Right lobe of liver (tissue), 6 donors: ENCODE results near the gene SELENOV. TPM values are rescaled to one million over a fixed set of nuclear protein-coding genes. Genes with fewer than 3 reads are reported as not detected.
A peak's percentile ranks its signal among the peaks of the same experiment; 100 is the strongest.

Experiments
- ATAC-seq, 4 donors: fragments of 200-7000 bp; cut with Tn5 transposase; one replicate each; pipeline ENCODE4 v1.9.1; 2020; ENCODE audit warnings: mild to moderate bottlenecking in 4 of 4, moderate library complexity in 4 of 4
- DNase-seq, 3 donors: peaks; one replicate each; pipeline ENCODE4 v3.0.0-alpha.2; 2020
- H3K27ac ChIP-seq, 3 donors: fragments of 200-600 bp; one replicate each; pipeline ENCODE4 v1.8.0; 2022
- H3K27me3 ChIP-seq, 2 donors: fragments of 200-600 bp; one replicate each; pipeline ENCODE4 v1.8.0; 2022
- H3K36me3 ChIP-seq, 4 donors: fragments of 200-600 bp; sonication (generic) in 1 of 4; one replicate each; pipeline versions ENCODE4 v1.5.1 to v1.8.0; 2017 to 2022; ENCODE audit warnings: control low read depth in 1 of 4
- H3K4me1 ChIP-seq, 4 donors: fragments of 200-600 bp; sonication (generic) in 1 of 4; one replicate each; pipeline versions ENCODE4 v1.5.1 to v1.8.0; 2017 to 2022; ENCODE audit warnings: control low read depth in 1 of 4
- H3K4me3 ChIP-seq, 3 donors: fragments of 200-600 bp; one replicate each; pipeline ENCODE4 v1.8.0; 2022
- H3K9me3 ChIP-seq, 4 donors: fragments of 200-600 bp; sonication (generic) in 1 of 4; one replicate each; pipeline versions ENCODE4 v1.5.1 to v1.8.0; 2017 to 2022; ENCODE audit warnings: control low read depth in 1 of 4
- POLR2A ChIP-seq: fragments of 450-650 bp; IDR thresholded peaks from one replicate; pipeline ENCODE4 v1.6.1; 2017; ENCODE audit warnings: antibody characterized with exemption, mild to moderate bottlenecking
- WGBS: methylation state at CpG from one replicate; pipeline ENCODE4 v1.1.6; 2018; ENCODE audit warnings: low coverage, low lambda C conversion rate; ENCODE audit not compliant: insufficient coverage; ENCODE audit errors: missing lambda C conversion rate; 5-methylcytosine and 5-hydroxymethylcytosine counted together
- intact Hi-C, 2 donors: fragments of 100-400 bp; cut with DNase I; formaldehyde crosslinking; loops; one replicate each; pipeline versions ENCODE4 v1.11.2 to v1.14.1; 2022
- total RNA-seq, 6 experiments: library from RNA; depleted of rRNA in 2 of 6; stranded (reverse); fragments of >200 nt in 2 of 6; fragmentation: NEBNext Ultra II Directional in 3 of 6; extraction: Animal tissue kit (Norgen Biotek cat#: 25700) in 3 of 6; gene quantifications; one replicate each; pipeline versions ENCODE4 v1.1.0 to v1.2.4, GENCODE V29; 2016 to 2023
- TF ChIP-seq, protein P1 (sequence below), 4 donors: fragments of 200-600 bp in 3 of 4; fragments of 450-650 bp in 1 of 4; IDR thresholded peaks; one replicate each; pipeline versions ENCODE4 v1.5.1 to v1.8.0; 2016 to 2022; ENCODE audit warnings: antibody characterized with exemption in 4 of 4, mild to moderate bottlenecking in 2 of 4
- donor health status: DM: no; HTN: yes; CAD: no.
- donor health status: DM: no; HTN: no; CAD: no.
- donor health status: DM: no; HTN: no; CAD: no.
- donor health status: DM: no; HTN: yes; CAD: no.
- donor health status: DM: no; HTN: yes; CAD: no.

The SELENOV gene
- total RNA-seq, 6 experiments from 2014 or later, result not detected

DNA sequence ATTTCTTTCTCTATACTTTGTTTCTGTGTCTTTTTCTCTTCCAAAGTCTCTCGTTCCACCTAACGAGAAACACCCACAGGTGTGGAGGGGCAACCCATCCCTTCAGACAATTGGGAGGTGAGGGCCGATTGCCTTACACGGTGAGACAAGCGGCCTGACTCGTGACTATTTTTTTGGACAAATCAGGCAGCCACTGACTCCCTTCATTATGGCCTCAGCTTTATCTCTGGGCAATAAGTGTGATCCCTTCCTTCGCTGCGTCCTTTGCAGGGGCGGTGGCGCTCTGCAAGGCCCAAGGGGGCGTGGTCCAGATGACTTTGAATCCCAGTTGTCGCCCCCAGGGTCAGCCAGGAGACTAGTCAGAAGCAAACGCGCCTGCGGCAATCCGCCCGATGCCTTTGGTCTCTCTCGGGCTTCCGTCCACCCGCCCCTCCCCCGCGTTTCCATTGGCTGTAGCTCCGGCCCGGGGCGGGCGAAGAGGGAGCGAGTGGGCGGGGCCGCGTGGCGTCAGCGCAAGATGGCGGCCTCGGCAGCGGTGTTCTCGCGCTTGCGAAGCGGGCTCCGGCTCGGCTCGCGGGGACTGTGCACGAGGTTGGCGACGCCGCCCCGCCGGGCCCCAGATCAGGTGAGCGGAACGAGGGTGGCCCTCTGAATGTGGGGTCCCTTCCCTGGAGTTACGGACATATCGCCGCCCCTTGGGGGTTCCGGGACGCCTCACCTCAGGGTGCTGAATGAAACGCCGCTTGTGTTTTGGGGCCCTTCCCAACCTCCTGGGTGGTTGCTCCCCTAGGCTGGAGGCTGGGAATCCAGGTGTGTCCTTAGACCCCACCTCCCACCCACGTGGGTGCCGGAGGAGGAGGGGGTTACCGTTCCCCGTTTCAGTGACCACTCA lies 34.4 kb upstream of the SELENOV start, which contains the start of gene TIMM50:
TSS of gene TIMM50 (plus strand) at position 502 of the 892 bp plus-strand sequence. CDS start at position 518, 16 bp downstream.
- Histone ChIP-seq H3K4me1 (peaks cover 0 to 9% (median 3%) of the 10 kb centered on the region in 4 donors), H3K27ac (peak within 1 kb of the TSS; percentile 66 to 78 (median 69)), H3K27me3 (no peaks in the 10 kb centered on the region), H3K4me3 (peak within 1 kb of the TSS; percentile 72 to 91 (median 82)), H3K36me3 (peaks cover 0 to 10% (median 4%) of the 10 kb centered on the region in 4 donors), H3K9me3 (no peaks in the 10 kb centered on the region)
- intact Hi-C loops, result no loop called here
- ATAC-seq (peak; percentile 97 to 99 (median 99)), DNase-seq (peak; percentile 96 to 97 (median 96))
- peak; percentile 55 for TF ChIP-seq POLR2A
- TF ChIP-seq, protein P1, sequence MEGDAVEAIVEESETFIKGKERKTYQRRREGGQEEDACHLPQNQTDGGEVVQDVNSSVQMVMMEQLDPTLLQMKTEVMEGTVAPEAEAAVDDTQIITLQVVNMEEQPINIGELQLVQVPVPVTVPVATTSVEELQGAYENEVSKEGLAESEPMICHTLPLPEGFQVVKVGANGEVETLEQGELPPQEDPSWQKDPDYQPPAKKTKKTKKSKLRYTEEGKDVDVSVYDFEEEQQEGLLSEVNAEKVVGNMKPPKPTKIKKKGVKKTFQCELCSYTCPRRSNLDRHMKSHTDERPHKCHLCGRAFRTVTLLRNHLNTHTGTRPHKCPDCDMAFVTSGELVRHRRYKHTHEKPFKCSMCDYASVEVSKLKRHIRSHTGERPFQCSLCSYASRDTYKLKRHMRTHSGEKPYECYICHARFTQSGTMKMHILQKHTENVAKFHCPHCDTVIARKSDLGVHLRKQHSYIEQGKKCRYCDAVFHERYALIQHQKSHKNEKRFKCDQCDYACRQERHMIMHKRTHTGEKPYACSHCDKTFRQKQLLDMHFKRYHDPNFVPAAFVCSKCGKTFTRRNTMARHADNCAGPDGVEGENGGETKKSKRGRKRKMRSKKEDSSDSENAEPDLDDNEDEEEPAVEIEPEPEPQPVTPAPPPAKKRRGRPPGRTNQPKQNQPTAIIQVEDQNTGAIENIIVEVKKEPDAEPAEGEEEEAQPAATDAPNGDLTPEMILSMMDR (IDR thresholded peaks at IDR 0.05), result no peak
- 3% methylated on average over 9 of the region's 62 CpGs for WGBS

DNA sequence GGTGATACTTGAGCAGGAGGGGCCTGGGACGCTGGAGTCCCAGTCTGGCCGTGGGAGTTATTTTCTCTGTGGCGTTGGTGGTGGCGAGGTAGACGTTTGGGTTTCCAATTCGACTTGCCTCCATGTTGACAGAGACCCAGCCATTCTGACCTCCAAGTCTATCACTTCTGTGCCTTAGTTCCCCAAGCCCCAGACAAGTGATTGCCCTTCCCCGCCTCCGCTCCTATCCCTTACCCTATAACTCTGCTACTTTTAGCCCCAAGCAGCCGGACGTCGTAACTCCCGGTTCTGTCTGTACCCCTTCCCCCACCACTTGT lies 33.8 kb upstream of the SELENOV start:
- Histone ChIP-seq H3K9me3 (no peaks in the 10 kb centered on the region), H3K36me3 (peaks cover 0 to 14% (median 3%) of the 10 kb centered on the region in 4 donors), H3K27me3 (no peaks in the 10 kb centered on the region), H3K4me1 (peaks cover 0 to 9% (median 3%) of the 10 kb centered on the region in 4 donors), H3K4me3 (peak overlapping the region; percentile 72 to 91 (median 82)), H3K27ac (peak overlapping the region; percentile 66 to 78 (median 69))
- DNase-seq (no peak), ATAC-seq (no peak)
- TF ChIP-seq, protein P1 (IDR thresholded peaks at IDR 0.05), result no peak
- 4% methylated on average over 8 of the region's 12 CpGs for WGBS
- intact Hi-C loops, result no loop called here

DNA sequence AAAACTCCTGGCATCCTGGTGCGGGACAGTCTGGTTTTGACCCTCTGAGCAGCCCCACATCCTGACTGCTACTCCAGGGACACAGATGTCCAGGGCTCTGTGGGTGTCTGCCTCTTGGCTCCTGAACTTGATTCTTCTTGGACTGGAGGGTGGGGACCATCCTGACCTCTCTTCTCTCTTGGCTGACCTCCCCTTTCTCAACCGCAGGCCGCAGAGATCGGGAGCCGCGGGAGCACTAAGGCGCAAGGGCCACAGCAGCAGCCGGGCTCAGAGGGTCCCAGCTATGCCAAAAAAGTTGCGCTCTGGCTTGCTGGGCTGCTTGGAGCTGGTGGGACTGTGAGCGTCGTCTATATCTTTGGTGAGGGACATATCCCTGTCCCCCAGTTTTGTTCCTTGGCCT lies 33.3 kb upstream of the SELENOV start:
- DNase-seq, result no peak
- Histone ChIP-seq H3K4me3 (peak overlapping the region; percentile 72 to 91 (median 82)), H3K27ac (no peak overlapping the region), H3K36me3 (peaks cover 0 to 13% (median 3%) of the 10 kb centered on the region in 4 donors), H3K9me3 (no peaks in the 10 kb centered on the region), H3K27me3 (no peaks in the 10 kb centered on the region), H3K4me1 (peaks cover 0 to 9% (median 3%) of the 10 kb centered on the region in 4 donors)
- intact Hi-C loops, result no loop called here
- TF ChIP-seq POLR2A, result no peak
- TF ChIP-seq, protein P1 (IDR thresholded peaks at IDR 0.05), result no peak
- 59% methylated on average over 4 of the region's 11 CpGs for WGBS
- ATAC-seq, result no peak

DNA sequence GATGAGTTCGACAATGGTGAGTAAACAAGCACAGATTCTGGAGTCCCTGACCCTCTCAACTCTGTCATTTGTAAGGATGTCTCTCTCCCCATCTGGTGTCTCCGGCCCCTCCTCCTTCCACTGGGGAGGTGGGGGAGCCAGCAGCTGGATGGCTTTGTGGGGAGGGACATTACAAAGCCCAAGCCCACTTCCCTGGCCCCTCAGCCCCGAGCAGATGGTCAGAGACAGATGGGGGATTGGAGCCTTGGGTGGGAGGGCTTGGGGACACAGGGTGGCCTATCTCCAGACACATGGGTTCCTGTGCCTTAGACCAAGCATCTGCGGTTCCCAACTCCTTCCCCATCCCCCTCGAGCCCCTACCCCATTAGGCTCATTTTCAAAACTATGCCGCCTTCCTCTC lies 31.8 kb upstream of the SELENOV start:
- Histone ChIP-seq H3K36me3 (peaks cover 0 to 16% (median 4%) of the 10 kb centered on the region in 4 donors), H3K9me3 (no peaks in the 10 kb centered on the region), H3K4me1 (peaks cover 0 to 9% (median 3%) of the 10 kb centered on the region in 4 donors), H3K27me3 (no peaks in the 10 kb centered on the region), H3K27ac (no peak overlapping the region), H3K4me3 (no peak overlapping the region)
- WGBS, result 75% methylated on average over 5 of the region's 6 CpGs
- TF ChIP-seq, protein P1 (IDR thresholded peaks at IDR 0.05), result no peak
- no peak for TF ChIP-seq POLR2A
- DNase-seq, result no peak
- intact Hi-C loops, result no loop called here
- ATAC-seq, result no peak
